ENCODE data around the gene STXBP6. TPM values are rescaled to one million over a fixed set of nuclear protein-coding genes. Genes with fewer than 3 reads are reported as not detected.

Gene STXBP6
- total RNA-seq, 1 experiment from 2014 or later = 0.27 TPM

- no peaks in the 10 kb centered on the region for H3K27me3 ChIP-seq (ENCODE audit: insufficient read depth, low read length)
- no peaks in the 10 kb centered on the region for H3K79me2 ChIP-seq (ENCODE audit: insufficient read depth, low read length)
- no peaks in the 10 kb centered on the region for H3K9me2 ChIP-seq (ENCODE audit: insufficient read depth)
- H3K9me3 ChIP-seq (ENCODE audit: control insufficient read depth in 1 of 2, insufficient read depth in 1 of 2, low read depth in 1 of 2, low read length in 2 of 2) = peaks cover 0 to 7% of the 10 kb centered on the region in 2 experiments; a peak in 2 of 4 replicates
- no peak overlapping the region for H3K9ac ChIP-seq (ENCODE audit: low read length)
- no peak for ATAC-seq
- no peak overlapping the region for H3K27ac ChIP-seq (ENCODE audit: low read depth, low read length)
- intact Hi-C loops (cut with micrococcal nuclease) = no loop called here
- H4K20me1 ChIP-seq (ENCODE audit: insufficient read depth) = no peaks in the 10 kb centered on the region
- RAD21 ChIA-PET (ENCODE audit: low non-redundant PET in 1 of 2, low total read pairs in 2 of 2, uncharacterized antibody in 2 of 2, unreplicated experiment in 2 of 2) = no interaction called here
- H3K36me3 ChIP-seq (ENCODE audit: control insufficient read depth in 1 of 2, insufficient read depth in 2 of 2, low read length in 2 of 2) = no peaks in the 10 kb centered on the region
- H2AFZ ChIP-seq (ENCODE audit: low read depth, low read length, poor library complexity, severe bottlenecking) = no peak overlapping the region
- no peaks in the 10 kb centered on the region for H3K4me1 ChIP-seq (ENCODE audit: control insufficient read depth in 1 of 2, insufficient read depth in 2 of 2, low read length in 2 of 2)
- POLR2A ChIA-PET = no interaction called here
- no TSS peak for BruUV-seq (replicated peaks)
- no peak overlapping the region for H3K4me3 ChIP-seq (replicated peaks in 1 of 2; ENCODE audit: low read depth in 1 of 2, low read length in 2 of 2)
- TF ChIP-seq SRF (IDR thresholded peaks at IDR 0.05; ENCODE audit: low read depth) = no peak
- TF ChIP-seq RAD21 (IDR thresholded peaks at IDR 0.05; ENCODE audit: low read depth) = no peak
- TF ChIP-seq TCF7L2 (IDR thresholded peaks at IDR 0.05; ENCODE audit: borderline replicate concordance, extremely low read depth, insufficient read depth, insufficient read length) = no peak
- TF ChIP-seq REST (IDR thresholded peaks at IDR 0.05; ENCODE audit: low read depth) = no peak
- TF ChIP-seq EGR1 (IDR thresholded peaks at IDR 0.05; ENCODE audit: low read depth) = no peak
- no peak for TF ChIP-seq ZNF274 (IDR thresholded peaks at IDR 0.05; ENCODE audit: low read depth, low read length)
- no peak for TF ChIP-seq SP1 (IDR thresholded peaks at IDR 0.05; ENCODE audit: low read depth)
- no peak for TF ChIP-seq FOSL1 (IDR thresholded peaks at IDR 0.05; ENCODE audit: low read depth)
- no peak for TF ChIP-seq ZBTB33 (IDR thresholded peaks at IDR 0.05; ENCODE audit: extremely low read depth, insufficient replicate concordance, low read length)
- TF ChIP-seq CBX3 (IDR thresholded peaks at IDR 0.05; ENCODE audit: low read depth) = no peak
- no peak for TF ChIP-seq POLR2AphosphoS5 (IDR thresholded peaks at IDR 0.05; ENCODE audit: low read depth, low read length)
- TF ChIP-seq JUND (IDR thresholded peaks at IDR 0.05) = no peak
- TF ChIP-seq ELF1 (IDR thresholded peaks at IDR 0.05; ENCODE audit: borderline replicate concordance, low read depth) = no peak
- no peak for TF ChIP-seq MAX (IDR thresholded peaks at IDR 0.05)
- DNase-seq (ENCODE audit: low read depth, low spot score) = no peak
- H3K4me2 ChIP-seq (ENCODE audit: low read length) = no peak overlapping the region
- CTCF ChIA-PET = no interaction called here
Observed at GRCh38 chr14:24988760-24989159, 61.2 kb downstream of the STXBP6 start.

Measured in HCT116 (cell line).